Pons (tissue), 1 donor: ENCODE data around the gene NADSYN1.

Source experiments
- DNase-seq: peaks from one replicate; pipeline ENCODE4 v3.0.0-alpha.2; 2016; ENCODE audit warnings: low spot score

Gene NADSYN1

DNA sequence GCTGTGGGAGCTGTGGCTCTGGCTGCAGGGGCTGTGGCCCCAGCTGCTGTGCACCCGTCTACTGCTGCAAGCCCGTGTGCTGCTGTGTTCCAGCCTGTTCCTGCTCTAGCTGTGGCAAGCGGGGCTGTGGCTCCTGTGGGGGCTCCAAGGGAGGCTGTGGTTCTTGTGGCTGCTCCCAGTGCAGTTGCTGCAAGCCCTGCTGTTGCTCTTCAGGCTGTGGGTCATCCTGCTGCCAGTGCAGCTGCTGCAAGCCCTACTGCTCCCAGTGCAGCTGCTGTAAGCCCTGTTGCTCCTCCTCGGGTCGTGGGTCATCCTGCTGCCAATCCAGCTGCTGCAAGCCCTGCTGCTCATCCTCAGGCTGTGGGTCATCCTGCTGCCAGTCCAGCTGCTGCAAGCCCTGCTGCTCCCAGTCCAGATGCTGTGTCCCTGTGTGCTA lies 95.7 kb downstream of the NADSYN1 start:
- DNase-seq, result no peak
